ENCODE results near the gene NAXE.

DNA sequence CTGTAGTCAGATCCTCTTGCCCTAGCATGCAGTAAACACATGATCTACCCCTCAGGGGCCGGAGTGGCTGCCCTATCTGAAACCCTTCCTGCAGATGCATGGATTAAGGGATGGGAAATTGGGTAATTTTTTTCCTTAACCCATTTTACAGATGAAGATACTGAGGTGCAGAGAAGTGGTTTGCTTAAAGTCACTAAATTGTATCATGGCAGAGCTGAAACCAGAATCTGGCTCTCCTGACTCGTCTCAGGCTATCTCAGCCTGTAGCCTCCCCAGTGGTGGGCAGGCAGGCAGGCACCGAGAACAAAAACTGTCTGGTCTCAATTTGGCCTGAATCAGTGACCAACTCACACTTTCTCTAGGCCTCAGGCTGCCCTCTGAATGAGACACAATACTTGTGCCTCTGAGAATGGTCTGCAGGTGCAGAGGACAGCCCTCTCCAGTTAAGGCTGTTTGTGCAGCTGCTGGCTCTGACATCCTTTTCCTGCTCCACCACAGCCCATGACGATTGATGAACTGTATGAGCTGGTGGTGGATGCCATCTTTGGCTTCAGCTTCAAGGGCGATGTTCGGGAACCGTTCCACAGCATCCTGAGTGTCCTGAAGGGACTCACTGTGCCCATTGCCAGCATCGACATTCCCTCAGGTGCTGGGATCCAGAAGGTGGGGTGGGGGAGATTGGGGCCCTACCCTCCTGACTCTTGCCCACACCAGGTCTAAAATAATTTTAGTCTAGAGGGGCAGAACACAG is 1.5 kb downstream of the NAXE start:
- no peak for TF ChIP-seq CREB1 (IDR thresholded peaks at IDR 0.05; ENCODE audit: low read depth)
- no peak for TF ChIP-seq MAX (IDR thresholded peaks at IDR 0.05)
- no peak for TF ChIP-seq RAD21 (IDR thresholded peaks at IDR 0.05; ENCODE audit: low read depth)
- TF ChIP-seq TAF1 (IDR thresholded peaks at IDR 0.05; ENCODE audit: low read depth): no peak
- TF ChIP-seq ZBTB7A (IDR thresholded peaks at IDR 0.05; ENCODE audit: low read depth): no peak
- TF ChIP-seq EP300 (IDR thresholded peaks at IDR 0.05; ENCODE audit: borderline replicate concordance): no peak
- TF ChIP-seq CEBPB (IDR thresholded peaks at IDR 0.05): no peak
- TF ChIP-seq USF1 (IDR thresholded peaks at IDR 0.05): no peak
